Measurements from ENCODE around the gene HES3.

Gene HES3

DNA sequence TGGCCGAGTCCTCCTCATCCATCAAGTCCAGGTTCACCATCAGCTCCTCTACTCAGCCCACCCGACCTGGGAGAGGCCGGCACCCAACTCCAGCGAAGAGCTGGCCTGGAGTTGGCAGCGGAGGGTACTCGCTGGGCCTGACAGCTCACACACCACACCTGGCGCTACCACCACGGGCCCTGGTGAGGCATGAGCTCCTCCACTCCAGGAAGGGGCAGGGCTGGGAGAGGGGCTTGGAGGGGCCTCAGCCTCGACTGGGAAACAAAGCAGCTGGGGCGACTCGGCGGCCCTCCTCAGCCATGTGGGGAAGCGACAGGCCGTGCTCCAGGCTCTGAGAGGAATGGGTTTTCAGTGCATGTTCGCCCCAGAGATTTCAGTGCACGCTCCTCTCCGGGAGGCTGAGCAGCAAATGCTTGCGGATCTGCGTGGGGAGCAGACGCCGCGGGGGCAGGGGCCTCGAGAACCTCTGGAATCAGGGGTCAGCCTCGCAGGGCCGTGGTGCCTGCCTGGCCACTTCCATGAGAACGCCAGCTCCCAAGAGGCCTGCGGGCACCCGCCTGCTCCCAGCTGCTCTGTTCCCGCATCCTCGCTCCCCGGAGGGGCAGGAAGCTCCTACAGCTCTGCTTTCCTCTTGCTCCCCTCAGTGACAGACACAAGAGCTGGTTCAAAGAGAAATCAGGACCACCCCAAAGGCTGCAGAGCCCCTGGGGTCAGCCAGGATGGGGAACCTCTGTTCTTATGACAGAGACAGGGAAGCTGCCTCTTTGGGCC lies 35.8 kb downstream of the HES3 start:
- DNase-seq (ENCODE audit: low spot score) = no peak

DNA sequence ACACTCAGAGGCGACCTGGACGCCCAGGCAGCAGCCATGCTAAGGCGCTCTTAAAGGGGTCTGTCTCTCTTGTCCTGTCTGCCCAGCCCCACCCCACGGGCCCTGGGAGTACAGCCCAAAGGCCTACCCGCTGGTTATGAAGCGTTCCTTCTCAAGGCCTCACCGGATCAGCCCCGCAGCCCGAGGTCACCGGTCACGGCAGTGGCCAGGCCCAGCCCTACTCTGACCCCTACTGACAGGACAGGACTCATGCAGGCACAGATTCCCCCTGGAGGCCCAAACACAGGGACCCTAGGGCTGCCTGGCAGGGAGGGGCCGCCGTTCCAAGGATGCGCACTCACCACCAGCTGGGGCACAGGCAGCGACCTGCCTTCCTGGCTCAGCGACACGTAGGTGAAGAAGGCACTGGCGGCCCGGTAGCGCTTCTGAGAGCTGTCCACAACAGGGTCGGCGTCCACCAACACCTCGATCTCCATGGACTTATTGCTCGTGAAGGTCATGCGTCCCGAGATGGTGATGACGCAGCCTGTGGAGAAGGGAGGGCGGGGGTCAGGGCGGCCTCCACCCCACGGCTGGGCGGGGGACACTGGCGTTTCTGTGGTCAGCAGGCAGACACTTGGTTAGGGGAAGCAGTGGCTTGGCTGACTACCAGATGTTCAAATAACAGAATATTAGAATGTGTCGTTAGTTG lies 36.9 kb downstream of the HES3 start:
- DNase-seq (ENCODE audit: low spot score) = no peak

DNA sequence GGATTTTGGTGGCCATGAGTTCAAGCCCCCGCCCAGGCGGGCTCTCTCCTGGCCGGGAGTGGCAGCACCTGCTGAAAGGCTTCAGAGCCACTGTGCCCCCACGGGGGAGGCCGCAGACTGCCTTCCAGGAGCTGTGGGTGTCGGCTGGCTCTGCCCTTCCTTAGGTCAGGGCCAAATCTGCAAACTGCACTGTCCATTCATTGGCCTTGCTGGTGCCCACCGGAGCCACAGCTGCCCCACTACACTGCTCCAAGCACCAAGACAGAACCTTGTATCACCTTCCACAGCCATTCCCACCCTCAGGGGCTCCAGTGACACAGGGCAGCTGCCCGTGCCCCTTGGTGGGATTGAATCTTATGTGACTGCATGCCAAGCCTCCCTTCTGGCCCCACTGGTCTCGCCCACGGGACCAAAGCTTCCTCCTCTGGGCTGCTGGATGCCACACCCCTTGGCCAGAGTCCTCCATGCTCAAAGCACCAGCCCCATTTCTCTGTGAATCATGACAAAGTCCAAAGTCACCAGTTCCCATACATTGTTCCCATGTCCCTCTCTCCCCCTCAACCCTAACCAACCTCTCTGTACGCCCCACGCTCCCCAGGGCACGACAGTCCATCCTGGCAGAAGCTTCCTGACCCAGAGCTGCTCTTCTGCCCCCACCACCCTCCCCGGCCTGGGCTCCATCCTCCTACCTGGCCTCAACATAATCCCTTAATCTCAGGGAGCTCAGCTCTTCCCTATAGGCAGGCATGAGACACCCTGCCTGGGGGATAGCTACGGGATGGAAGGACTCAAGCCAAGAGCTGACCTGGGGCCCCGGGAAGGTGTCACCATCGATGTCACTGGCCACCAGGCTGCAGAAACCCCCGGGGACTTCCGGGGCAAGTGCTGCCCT lies 37.8 kb downstream of the HES3 start:
- DNase-seq (ENCODE audit: low spot score) = no peak

DNA sequence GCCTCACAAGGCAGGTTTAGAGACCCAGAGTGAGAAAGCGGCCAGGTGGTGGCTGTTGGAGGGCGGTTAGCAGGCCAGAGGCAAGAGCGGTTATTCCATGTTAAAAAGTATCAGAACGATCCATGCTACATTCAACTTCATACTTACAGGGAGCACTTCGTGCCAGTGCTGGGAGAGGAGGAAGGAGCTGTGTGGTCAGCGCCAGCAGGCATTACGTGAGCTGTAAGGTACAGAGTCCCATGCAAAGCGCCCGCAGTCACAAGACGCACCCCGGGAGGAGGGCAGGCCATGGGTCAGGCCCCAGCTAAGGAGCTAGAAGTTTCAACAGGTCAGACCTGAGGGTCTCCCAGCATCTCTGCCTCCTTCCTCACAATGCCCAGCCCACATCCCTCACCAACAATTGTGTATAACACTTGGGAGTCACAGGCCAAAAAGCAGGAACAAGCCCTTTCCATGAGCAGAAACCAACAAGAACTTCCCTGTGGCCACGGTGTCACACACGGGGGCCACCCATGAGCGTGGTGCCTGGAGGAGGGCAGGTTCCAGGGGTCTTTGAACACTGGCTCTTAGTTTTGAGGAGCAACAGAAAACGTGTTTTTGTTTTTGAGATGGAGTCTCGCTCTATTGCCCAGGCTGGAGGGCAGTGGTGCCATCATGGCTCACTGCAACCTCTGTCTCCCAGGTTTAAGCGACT lies 38.7 kb downstream of the HES3 start:
- DNase-seq (ENCODE audit: low spot score) = no peak

DNA sequence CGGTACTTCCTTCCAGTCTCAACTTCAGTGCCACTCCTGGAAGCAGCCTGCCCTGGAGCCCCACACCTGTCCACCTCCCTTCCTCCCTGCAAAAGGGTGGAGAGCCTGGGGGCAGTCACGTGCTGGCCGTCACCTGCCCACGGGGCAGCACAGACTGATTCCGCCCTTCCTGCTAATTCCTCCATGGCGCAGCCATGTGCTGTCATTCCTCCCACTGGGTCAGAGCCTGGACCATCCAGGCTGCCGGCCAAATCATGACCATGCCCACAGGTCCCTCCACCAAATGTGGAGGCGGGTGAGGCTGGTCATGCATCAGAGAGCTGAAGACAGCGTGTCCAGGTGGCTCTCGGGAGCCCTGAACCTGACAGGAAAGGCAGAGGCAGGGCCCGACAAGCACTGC lies 41.4 kb downstream of the HES3 start:
- peak; percentile 78 for DNase-seq (ENCODE audit: low spot score)

DNA sequence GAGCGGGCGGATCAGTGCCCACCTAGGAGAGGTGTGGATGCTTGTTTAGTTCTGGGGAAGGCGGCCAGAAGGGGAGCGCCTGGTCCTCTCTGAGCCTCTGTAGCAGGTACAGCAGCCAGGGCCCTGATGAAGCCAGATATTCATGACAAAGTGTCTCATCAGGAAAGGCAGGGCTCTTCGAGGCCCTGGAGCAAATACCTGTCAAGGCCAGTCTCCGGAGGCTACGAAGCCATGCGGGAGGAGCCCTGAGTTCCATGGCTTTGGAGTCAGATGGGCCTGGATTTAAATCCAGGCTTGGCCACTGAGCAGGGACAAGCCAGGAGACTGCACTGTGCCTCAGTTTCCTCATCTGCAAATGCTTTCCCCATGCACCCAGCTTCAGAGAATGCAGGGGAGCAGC lies 42.3 kb downstream of the HES3 start:
- no peak for DNase-seq (ENCODE audit: low spot score)

DNA sequence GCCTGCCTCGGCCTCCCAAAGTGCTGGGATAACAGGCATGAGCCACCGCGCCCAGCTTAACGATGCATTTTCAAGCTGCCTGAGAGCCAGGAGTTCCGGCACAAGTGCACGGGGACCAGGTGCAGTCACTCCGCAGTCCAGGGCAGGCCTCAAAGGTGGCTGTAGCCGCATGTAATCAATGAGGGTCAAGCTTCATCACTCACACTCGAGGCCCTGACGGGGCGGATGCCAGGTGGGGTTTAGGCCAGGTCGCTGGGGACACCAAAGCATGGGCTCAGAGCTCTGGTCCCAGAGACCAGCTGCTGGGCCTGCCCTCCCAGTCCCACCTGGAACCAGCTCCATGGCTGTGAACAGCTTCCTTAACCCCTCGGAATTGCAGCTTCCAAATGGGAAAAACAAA lies 43.0 kb downstream of the HES3 start:
- DNase-seq (ENCODE audit: low spot score) = no peak

DNA sequence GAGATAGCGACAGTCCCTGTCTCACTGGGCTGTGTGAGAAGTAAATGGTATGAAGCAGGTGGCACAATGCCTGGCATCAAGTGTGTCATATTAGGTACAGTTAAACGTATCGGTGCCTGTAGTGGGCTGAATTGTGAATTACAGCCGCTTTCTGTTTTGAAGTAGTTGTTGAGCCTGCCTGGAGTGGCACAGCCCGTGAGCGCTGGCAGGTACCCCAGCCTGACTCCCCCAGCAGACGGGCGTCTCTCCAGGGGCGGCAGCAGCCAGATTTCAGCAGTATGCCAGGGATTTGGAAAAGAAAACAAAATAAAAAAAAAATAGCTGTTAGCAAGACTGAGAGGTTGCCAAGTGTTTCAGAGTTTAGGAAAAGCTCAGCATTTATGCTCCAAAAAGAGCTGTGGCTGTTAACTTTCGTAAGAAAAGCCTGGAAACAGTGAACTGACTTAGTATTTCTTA lies 43.5 kb downstream of the HES3 start:
- DNase-seq (ENCODE audit: low spot score) = peak; percentile 49

DNA sequence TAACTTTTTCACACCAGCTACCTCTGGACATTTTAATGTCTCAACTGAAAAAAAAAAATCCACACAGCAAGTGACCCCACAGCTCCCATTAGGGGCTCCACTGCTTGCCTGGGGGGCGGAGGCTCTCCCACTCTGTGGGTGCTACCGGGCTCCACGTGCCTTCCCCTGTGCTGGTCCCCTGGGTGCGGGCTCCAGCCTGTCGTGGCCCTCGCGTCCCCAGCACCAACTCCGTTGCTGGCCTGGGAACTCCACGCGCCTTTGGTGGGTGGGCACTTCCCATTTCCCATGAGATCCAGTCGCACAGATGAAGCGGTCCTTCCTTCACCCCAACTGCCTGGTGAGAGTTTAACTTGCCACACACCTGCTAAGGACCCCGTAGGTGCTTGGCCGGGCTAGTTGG lies 44.0 kb downstream of the HES3 start:
- no peak for DNase-seq (ENCODE audit: low spot score)

DNA sequence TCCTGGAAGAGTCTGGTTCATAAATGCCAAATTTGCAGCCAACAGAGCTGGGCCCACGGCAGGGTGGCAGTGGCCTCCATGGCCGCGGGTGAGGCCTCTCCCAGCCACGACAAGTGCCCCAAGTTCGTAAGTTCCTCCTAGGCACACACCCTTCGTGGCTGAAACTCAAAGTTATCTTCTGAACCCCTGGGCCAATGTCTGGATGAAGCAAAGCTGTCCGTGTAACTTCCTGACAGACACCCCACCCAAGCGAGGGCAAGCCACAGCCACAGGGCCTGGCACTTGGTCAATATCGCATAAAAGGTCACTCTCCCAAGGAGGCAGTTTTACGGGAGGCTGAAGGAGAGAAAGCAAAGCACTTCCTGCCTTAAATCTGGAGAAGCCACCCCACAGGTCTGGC lies 44.7 kb downstream of the HES3 start:
- no peak for DNase-seq (ENCODE audit: low spot score)

DNA sequence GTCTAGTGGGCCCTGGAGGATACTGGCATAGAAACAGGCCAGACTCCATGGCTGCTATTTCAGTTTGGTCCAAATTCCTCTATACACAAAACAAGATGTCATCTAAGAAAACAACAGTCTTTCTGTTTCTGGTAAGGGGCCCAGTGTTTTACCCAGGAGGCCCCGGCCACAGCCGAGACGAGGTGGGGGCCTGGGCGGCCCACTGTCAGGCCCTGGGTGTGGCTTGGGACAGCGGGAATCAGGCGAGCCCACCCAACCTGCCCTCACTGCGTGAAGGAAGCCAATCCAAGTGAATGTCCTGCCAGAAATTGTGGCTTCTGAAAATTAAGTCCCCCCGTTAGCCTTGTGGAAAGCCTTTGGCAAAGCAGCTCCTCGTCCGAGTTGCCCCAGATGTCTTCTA lies 48.1 kb downstream of the HES3 start:
- DNase-seq (ENCODE audit: low spot score) = no peak

DNA sequence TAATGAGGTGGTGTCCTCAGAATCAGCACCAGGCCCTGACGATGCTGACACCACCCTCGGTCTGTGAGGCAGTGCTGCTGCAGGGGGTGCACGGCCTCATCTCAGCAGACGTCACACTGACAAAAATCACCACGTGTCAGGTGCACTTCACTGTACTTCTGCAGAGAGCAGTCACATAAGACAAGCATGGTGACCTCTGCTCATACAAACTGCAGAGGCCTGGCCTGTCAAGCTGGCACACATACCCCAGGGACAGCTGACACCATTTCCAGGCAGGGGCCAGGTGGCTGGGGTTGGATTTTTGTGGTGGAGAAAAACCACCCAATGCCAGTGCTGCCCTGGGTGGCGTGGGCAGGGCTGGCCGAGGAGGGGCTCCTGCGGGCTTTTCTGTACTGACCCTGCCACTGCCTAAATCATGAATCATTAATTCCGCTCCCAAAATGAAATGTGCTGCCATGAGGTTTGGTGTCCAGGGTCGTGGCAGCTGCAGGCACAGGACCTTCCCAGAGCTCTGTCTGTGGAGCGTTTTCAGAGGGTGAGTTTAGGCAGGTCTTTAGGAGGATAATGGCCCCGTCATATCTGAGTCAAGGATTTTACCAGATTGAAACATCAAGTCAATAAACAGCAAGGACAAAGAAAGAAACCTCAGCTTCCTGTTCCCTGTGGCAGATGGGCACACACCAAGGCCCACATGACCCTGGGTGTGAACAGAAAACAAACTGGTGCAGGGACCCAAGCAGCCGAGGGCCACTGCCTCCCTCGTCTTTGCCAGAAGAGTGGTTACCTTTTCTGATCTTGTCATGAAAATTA lies 50.3 kb downstream of the HES3 start:
- no peak for DNase-seq (ENCODE audit: low spot score)

DNA sequence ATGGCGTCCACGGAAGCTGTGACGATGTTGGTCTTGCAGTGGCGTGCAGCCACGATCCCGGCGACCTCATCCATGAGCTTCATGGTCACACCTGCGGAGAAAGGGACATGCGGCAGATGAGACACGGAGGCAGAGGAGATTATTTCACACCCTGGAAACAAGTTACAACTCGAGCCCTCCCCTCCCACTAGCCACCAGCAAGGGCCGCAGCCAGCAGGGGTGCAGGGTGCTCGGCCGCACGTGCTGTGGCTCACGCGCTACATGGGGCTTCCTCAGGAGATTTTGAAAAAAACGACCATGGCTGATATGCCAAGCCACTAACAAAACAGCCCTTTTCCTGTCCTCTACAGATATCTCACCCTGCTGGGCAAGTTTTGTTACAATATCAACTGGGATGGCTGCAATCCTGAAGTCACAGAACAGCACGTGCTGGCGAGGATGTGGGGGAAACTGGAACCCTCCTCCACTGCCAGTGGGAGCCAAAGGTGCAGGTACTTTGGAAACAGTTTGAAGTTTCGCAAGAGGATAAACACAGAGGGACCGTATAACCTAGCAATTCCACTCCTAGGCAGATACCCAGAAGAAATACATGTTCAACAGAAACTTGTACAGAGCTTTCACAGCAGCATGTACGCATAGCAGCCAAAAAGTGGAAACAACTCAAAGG lies 51.0 kb downstream of the HES3 start:
- DNase-seq (ENCODE audit: low spot score) = no peak

Measured in cerebellar cortex (tissue), 1 donor.